Jurkat, Clone E6-1 (cell line): ENCODE measurements around the gene LRRC17.
"Not testable (repeated sequence)": the region's sequence is repeated elsewhere in the genome, so short reads cannot be mapped to it uniquely, and the experiment has no call there.

Experiments
- DNase-seq: peaks from one replicate; pipeline ENCODE4 v3.0.0-alpha.2; 2011; ENCODE audit warnings: low read depth, low spot score
- H3K4me3 ChIP-seq: 2 replicates; pipeline ENCODE4 v1.5.1; 2011; ENCODE audit warnings: mild to moderate bottlenecking, low read length, control low read depth, moderate library complexity

LRRC17 gene

GRCh38 chr7:102934701-102935100 lies 21.9 kb downstream of the LRRC17 start:
- no peak for DNase-seq

DNA sequence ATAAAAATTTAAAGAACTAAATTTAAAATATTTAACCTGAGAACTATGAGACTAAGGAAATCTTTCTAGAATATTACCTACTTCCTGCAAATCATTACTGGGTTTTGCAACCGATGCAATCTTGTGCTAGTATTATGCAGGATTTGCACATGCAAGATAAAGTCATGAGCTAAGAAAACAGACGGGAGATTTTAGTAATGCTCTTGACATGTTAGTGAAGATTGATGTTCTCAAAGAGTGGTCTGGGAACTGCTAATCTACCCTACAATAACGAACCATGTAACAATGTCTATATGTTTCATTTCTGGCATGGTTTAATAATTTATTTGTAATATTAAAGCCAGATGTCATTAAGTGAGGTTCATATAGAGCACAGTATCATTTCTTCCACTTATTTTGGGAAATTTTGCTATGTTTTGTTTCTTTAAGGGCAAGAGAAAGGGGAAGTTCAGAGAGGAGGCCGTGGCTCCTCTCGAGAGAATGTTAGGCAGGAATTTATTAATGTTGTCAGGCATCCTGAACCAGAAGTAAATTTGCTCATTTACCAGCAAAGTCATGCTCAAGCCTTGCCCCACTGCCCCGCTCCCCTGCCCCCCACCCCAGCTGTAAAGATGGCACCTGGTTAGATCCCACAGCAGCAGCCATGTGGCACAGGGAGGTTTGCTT lies 22.8 kb downstream of the LRRC17 start:
- DNase-seq, result no peak
- no peak overlapping the region for H3K4me3 ChIP-seq

More at GRCh38 chr7:102934701-102935100, 21.9 kb downstream of the LRRC17 start:
- H3K4me3 ChIP-seq, result no peak overlapping the region

DNA sequence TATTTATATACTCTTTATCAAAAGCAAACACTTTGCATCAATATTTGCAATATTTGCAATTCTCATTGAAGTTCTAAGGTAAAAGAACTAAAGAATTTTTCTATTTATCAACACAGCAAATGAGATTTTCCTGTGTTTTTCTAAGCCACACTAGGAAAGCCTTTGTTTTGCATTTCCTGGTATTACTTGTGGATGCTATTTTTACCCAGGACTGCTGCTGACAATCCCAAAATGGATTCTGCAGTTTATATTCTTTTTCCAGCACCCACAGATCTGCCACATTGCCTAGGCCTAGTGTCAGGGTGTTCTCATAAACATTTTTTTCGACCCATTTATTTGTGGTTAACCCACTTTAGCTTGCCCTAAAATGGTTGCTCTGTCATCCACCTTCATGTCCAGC lies 25.9 kb downstream of the LRRC17 start:
- no peak overlapping the region for H3K4me3 ChIP-seq
- no peak for DNase-seq

- no peak for DNase-seq
- no peak overlapping the region for H3K4me3 ChIP-seq
Observed at GRCh38 chr7:102942181-102942866, 29.5 kb downstream of the LRRC17 start.

- DNase-seq, result no peak
- H3K4me3 ChIP-seq, result no peak overlapping the region
Observed at GRCh38 chr7:102942868-102943267, 30.1 kb downstream of the LRRC17 start.

- DNase-seq, result no peak
- H3K4me3 ChIP-seq, result no peak overlapping the region
Observed at GRCh38 chr7:102943423-102944169, 30.8 kb downstream of the LRRC17 start.

DNA sequence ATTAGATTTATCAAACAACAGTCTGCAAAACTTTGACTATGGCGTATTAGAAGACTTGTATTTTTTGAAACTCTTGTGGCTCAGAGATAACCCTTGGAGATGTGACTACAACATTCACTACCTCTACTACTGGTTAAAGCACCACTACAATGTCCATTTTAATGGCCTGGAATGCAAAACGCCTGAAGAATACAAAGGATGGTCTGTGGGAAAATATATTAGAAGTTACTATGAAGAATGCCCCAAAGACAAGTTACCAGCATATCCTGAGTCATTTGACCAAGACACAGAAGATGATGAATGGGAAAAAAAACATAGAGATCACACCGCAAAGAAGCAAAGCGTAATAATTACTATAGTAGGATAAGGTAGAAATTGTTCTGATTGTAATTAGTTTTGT lies 31.4 kb downstream of the LRRC17 start:
- H3K4me3 ChIP-seq, result no peak overlapping the region
- DNase-seq, result no peak

GRCh38 chr7:102951839-102952238 lies 39.0 kb downstream of the LRRC17 start:
- no peak overlapping the region for H3K4me3 ChIP-seq
- no peak for DNase-seq

DNA sequence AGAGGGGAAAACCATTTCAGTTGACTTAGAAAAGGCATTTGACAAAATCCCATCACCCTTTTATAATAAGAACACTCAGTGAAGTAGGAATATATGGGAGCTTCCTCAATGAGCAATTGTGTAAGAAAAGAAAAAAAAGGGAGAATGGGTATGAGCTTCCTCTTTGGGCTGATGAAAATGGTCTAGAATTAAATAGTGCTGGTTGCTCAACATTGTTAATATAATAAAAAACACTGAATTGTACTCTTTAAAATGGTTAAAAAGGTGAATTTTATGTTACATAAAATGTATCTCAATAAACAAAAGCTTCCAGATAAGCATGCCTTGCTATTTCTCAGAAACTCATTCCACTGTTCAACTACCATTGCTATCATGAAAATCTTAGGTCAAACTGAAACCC lies 40.6 kb downstream of the LRRC17 start:
- no peak for DNase-seq
- H3K4me3 ChIP-seq, result no peak overlapping the region

- not testable (repeated sequence) for H3K4me3 ChIP-seq, DNase-seq
Observed at GRCh38 chr7:102954359-102954758, 41.6 kb downstream of the LRRC17 start.

DNA sequence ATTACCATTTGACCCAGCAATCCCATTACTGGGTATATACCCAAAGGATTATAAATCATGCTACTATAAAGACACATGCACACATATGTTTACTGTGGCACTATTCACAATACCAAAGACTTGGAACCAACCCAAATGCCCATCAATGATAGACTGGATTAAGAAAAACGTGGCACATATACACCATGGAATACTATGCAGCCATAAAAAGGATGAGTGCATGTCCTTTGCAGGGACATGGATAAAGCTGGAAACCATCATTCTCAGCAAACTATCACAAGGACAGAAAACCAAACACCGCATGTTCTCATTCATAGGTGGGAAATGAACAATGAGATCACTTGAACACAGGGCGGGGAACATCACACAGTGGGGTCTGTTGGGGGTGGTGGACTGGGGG lies 45.2 kb downstream of the LRRC17 start:
- H3K4me3 ChIP-seq, DNase-seq: not testable (repeated sequence)

DNA sequence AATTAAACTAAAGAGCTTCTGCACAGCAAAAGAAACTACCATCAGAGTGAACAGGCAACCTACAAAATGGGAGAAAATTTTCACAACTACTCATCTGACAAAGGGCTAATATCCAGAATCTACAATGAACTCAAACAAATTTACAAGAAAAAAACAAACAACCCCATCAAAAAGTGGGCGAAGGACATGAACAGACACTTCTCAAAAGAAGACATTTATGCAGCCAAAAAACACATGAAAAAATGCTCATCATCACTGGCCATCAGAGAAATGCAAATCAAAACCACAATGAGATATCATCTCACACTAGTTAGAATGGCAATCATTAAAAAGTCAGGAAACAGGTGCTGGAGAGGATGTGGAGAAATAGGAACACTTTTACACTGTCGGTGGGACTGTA lies 49.2 kb downstream of the LRRC17 start:
- not testable (repeated sequence) for DNase-seq, H3K4me3 ChIP-seq

- no peak for DNase-seq
- no peak overlapping the region for H3K4me3 ChIP-seq
Observed at GRCh38 chr7:102966465-102966864, 53.7 kb downstream of the LRRC17 start.

- DNase-seq, result no peak
- no peak overlapping the region for H3K4me3 ChIP-seq
Observed at GRCh38 chr7:102967798-102968197, 55.0 kb downstream of the LRRC17 start.

- DNase-seq, result no peak
- no peak overlapping the region for H3K4me3 ChIP-seq
Observed at GRCh38 chr7:102973096-102973802, 60.4 kb downstream of the LRRC17 start.

DNA sequence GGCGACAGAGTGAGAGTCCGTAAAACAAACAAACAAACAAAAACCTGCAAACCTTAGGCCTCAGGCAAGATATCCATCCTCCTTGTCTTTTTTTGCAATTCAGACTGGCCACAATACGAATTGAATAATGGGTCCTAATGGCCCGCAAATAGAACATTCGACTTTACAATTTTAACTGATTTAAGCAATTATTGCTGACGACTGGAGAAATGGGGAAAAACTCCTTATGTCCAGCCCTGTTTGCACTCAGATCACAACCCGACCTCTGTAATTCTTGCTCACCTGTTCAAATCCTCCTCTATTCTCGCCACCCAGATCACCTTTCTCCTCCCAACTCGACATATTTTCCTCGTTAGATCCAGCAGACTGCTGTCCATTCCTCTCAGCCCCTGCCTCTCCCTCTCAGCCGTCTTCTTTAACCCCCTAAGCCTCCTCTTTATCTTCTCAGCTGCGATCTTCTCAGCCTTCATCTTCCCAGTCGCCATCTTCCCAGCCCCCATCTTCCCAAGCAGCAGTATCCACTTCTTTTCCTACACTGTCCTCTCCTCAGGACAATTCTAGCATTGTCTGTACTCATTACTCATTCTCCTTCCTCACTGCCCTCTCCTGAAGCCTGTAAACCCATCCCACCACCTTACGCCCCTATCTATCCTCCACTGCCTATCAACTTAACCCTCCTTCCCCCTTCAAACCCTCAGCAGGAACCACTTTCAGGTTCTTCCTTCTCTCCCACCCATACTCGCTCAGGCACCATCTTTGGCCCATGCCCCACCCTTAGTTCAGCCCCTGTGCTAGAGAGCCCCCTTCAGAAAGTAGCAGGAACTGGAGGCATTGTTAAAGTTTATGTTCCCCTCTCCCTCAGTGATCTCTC lies 61.8 kb downstream of the LRRC17 start:
- no peak overlapping the region for H3K4me3 ChIP-seq
- no peak for DNase-seq

- DNase-seq, result no peak
- no peak overlapping the region for H3K4me3 ChIP-seq
Observed at GRCh38 chr7:102975854-102976253, 63.1 kb downstream of the LRRC17 start.

DNA sequence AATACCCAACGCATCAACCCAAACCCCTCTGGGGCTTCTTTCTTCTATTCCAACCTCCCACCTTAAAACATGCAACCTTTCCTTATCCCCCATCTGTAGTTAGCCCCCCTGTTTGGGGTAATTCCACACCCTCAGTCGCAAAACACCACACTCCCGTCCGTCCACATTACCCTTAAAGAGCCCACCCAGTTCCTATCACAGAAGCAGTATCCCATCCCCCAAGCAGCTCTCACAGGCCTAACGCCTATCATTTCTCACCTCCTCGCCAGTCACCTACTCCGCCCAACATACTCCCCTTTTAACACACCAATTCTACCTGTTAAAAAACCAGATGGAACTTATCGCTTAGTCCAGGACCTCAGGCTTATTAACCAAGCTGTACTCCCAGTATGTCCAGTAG lies 63.7 kb downstream of the LRRC17 start:
- no peak overlapping the region for H3K4me3 ChIP-seq
- no peak for DNase-seq

DNA sequence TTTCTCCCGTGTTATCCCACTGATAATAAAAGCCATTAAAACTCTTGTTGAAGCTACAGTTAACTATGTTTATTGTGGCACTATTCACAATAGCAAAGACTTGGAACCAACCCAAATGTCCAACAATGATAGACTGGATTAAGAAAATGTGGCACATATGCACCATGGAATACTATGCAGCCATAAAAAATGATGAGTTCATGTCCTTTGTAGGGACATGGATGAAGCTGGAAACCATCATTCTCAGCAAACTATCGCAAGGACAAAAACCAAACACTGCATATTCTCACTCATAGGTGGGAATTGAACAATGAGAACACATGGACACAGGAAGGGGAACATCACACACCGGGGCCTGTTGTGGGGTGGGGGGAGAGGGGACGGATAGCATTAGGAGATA lies 64.8 kb downstream of the LRRC17 start:
- not testable (repeated sequence) for DNase-seq, H3K4me3 ChIP-seq
